ENCODE measurements around the gene DENND11. TPM values are rescaled to one million over a fixed set of nuclear protein-coding genes. Genes with fewer than 3 reads are reported as not detected.

The DENND11 gene
- polyA plus RNA-seq, 2 of the 4 experiments (the other 2 are of a cell fraction), result 7.1 to 11.5 TPM

GRCh38 chr7:141714571-141714970 lies 12.6 kb upstream of the DENND11 start:
- Histone ChIP-seq H3K9me3 (no peaks in the 10 kb centered on the region), H3K4me1 (no peaks in the 10 kb centered on the region), H3K4me2 (no peak overlapping the region), H3K4me3 (no peak overlapping the region), H3K27ac (no peak overlapping the region)
- WGBS (ENCODE audit: missing lambda C conversion rate), result 10% methylated on average over 2 of the region's 2 CpGs
- ChIA-PET POLR2A (no interaction called here), CTCF (interaction anchor here (0.5 kb wide), 1 partner anchor 870 kb away, joined by 3 read pairs; no protein-coding TSS in a partner anchor)
- no peak for TF ChIP-seq CTCF (IDR thresholded peaks at IDR 0.05)
- TF ChIP-seq ZFP36 (IDR thresholded peaks at IDR 0.05; ENCODE audit: borderline replicate concordance, partially characterized antibody), result no peak
- TF ChIP-seq FOXS1 (CRISPR knock-in tag; IDR thresholded peaks at IDR 0.05), result no peak
- no peak for TF ChIP-seq ESRRA (IDR thresholded peaks at IDR 0.05; ENCODE audit: borderline replicate concordance, low read length)
- TF ChIP-seq NPAS2 (CRISPR knock-in tag; IDR thresholded peaks at IDR 0.05; ENCODE audit: borderline replicate concordance), result no peak
- TF ChIP-seq REST (IDR thresholded peaks at IDR 0.05), result no peak
- no peak for TF ChIP-seq EHMT2 (IDR thresholded peaks at IDR 0.05; ENCODE audit: low read depth)
- no peak for TF ChIP-seq ATOH8 (CRISPR knock-in tag; IDR thresholded peaks at IDR 0.05; ENCODE audit: low read depth)
- TF ChIP-seq GATA3 (IDR thresholded peaks at IDR 0.05; ENCODE audit: borderline replicate concordance), result no peak
- no peak for TF ChIP-seq ZC3H11A (IDR thresholded peaks at IDR 0.05)
- no peak for TF ChIP-seq EHF (CRISPR knock-in tag; IDR thresholded peaks at IDR 0.05)
- no peak for DNase-seq (ENCODE audit: low read depth in 1 of 2, low spot score in 1 of 2)
- ATAC-seq, result no peak
- no peak for FAIRE-seq

- ChIA-PET CTCF (no interaction called here), POLR2A (no interaction called here)
- Histone ChIP-seq H3K4me3 (no peak overlapping the region), H3K9me3 (no peaks in the 10 kb centered on the region), H3K4me2 (no peak overlapping the region), H3K27ac (no peak overlapping the region), H3K4me1 (no peaks in the 10 kb centered on the region)
- DNase-seq (ENCODE audit: low read depth in 1 of 2, low spot score in 1 of 2) (no peak), FAIRE-seq (no peak), ATAC-seq (no peak)
- 54% methylated on average over 1 of the region's 1 CpG for WGBS (ENCODE audit: missing lambda C conversion rate)
- TF ChIP-seq MAX (IDR thresholded peaks at IDR 0.05) (no peak), TFCP2L1 (CRISPR knock-in tag; IDR thresholded peaks at IDR 0.05) (no peak), JUNB (IDR thresholded peaks at IDR 0.05) (no peak), MYC (IDR thresholded peaks at IDR 0.05; ENCODE audit: borderline replicate concordance, low read length) (no peak), JUN (IDR thresholded peaks at IDR 0.05) (no peak), BCL3 (IDR thresholded peaks at IDR 0.05) (no peak), SMC3 (IDR thresholded peaks at IDR 0.05) (no peak), HOXA7 (CRISPR knock-in tag; IDR thresholded peaks at IDR 0.05) (no peak), E2F6 (IDR thresholded peaks at IDR 0.05; ENCODE audit: borderline replicate concordance, low read depth) (no peak), ZNF302 (CRISPR knock-in tag; IDR thresholded peaks at IDR 0.05) (no peak), CEBPB (IDR thresholded peaks at IDR 0.05) (no peak), PHF8 (IDR thresholded peaks at IDR 0.05; ENCODE audit: borderline replicate concordance, low read depth) (no peak)
Observed at GRCh38 chr7:141713890-141714289, 11.9 kb upstream of the DENND11 start.

Measured in A549 (cell line).